Transverse colon (tissue), 4 donors: Measurements from ENCODE around the gene C17orf114.

Source experiments
- EP300 ChIP-seq: sonication (generic); formaldehyde crosslinking; IDR thresholded peaks from one replicate; pipeline ENCODE4 v1.6.1; 2017; ENCODE audit warnings: antibody characterized with exemption, low read depth
- POLR2A ChIP-seq: fragments of 450-650 bp; IDR thresholded peaks from one replicate; pipeline ENCODE4 v1.6.1; 2016; ENCODE audit warnings: antibody characterized with exemption, mild to moderate bottlenecking, moderate library complexity
- POLR2AphosphoS5 ChIP-seq, 3 donors: sonication (generic); formaldehyde crosslinking; IDR thresholded peaks; one replicate each; pipeline ENCODE4 v1.6.1; 2016; ENCODE audit warnings: antibody characterized with exemption in 3 of 3
- TF ChIP-seq, protein P1 (sequence below), 5 experiments: fragments of 200-600 bp in 3 of 5; fragments of 450-650 bp in 2 of 5; sonication (generic) in 3 of 5; IDR thresholded peaks; 1 replicate in 2 of 5; 2 replicates in 3 of 5; pipeline ENCODE4 v1.5.1; 2016 to 2017; ENCODE audit warnings: antibody characterized with exemption in 5 of 5, inconsistent platforms in 3 of 5, mild to moderate bottlenecking in 2 of 5, moderate library complexity in 1 of 5

DNA sequence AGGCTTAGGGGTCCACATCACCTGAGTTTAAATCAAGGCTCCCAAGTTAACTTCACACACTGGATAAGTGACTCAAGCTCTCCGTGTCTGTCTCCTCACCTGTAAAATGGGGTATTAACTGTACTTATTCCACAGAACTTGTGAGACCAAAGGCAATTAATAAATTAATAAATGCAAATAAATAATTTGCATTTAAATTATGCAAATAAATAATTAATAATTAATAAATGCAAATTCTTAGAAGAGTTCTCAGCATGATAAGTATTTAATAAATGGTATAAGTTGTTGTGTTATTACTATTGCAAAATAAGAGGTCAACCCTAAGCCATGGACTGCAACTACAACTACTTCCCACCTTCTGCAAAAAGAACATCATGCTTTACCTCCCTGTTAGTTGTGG is 48.7 kb downstream of the C17orf114 start:
- TF ChIP-seq POLR2AphosphoS5 (IDR thresholded peaks at IDR 0.05) = no peak
- TF ChIP-seq, protein P1, sequence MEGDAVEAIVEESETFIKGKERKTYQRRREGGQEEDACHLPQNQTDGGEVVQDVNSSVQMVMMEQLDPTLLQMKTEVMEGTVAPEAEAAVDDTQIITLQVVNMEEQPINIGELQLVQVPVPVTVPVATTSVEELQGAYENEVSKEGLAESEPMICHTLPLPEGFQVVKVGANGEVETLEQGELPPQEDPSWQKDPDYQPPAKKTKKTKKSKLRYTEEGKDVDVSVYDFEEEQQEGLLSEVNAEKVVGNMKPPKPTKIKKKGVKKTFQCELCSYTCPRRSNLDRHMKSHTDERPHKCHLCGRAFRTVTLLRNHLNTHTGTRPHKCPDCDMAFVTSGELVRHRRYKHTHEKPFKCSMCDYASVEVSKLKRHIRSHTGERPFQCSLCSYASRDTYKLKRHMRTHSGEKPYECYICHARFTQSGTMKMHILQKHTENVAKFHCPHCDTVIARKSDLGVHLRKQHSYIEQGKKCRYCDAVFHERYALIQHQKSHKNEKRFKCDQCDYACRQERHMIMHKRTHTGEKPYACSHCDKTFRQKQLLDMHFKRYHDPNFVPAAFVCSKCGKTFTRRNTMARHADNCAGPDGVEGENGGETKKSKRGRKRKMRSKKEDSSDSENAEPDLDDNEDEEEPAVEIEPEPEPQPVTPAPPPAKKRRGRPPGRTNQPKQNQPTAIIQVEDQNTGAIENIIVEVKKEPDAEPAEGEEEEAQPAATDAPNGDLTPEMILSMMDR (IDR thresholded peaks at IDR 0.05) = no peak
- TF ChIP-seq EP300 = no peak
- TF ChIP-seq POLR2A = no peak
